ENCODE measurements around the gene ZNF93. TPM values are rescaled to one million over a fixed set of nuclear protein-coding genes. Genes with fewer than 3 reads are reported as not detected.
"Not testable (repeated sequence)": the region's sequence is repeated elsewhere in the genome, so short reads cannot be mapped to it uniquely, and the experiment has no call there.

Gene ZNF93
- total RNA-seq, 1 donor from 2014 or later: 3.2 TPM

- Histone ChIP-seq H3K27me3 (ENCODE audit: control insufficient read depth, insufficient read depth, low read length) (no peaks in the 10 kb centered on the region), H3K36me3 (ENCODE audit: control insufficient read depth, insufficient read depth, low read length) (no peaks in the 10 kb centered on the region), H3K4me3 (ENCODE audit: low read depth, low read length) (no peak overlapping the region)
- FAIRE-seq (no peak), DNase-seq (ENCODE audit: low read depth) (no peak)
- TF ChIP-seq CTCF (IDR thresholded peaks at IDR 0.05; ENCODE audit: insufficient read depth, low read length, severe bottlenecking): no peak
Measured at GRCh38 chr19:19955208-19955607, 54.5 kb downstream of the ZNF93 start.

GRCh38 chr19:19956434-19957075 lies 55.8 kb downstream of the ZNF93 start:
- Histone ChIP-seq H3K36me3 (ENCODE audit: control insufficient read depth, insufficient read depth, low read length) (no peaks in the 10 kb centered on the region), H3K27me3 (ENCODE audit: control insufficient read depth, insufficient read depth, low read length) (no peaks in the 10 kb centered on the region), H3K4me3 (ENCODE audit: low read depth, low read length) (no peak overlapping the region)
- TF ChIP-seq CTCF (IDR thresholded peaks at IDR 0.05; ENCODE audit: insufficient read depth, low read length, severe bottlenecking): no peak
- DNase-seq (ENCODE audit: low read depth): no peak
- FAIRE-seq: no peak

- not testable (repeated sequence) for H3K36me3 ChIP-seq (ENCODE audit: control insufficient read depth, insufficient read depth, low read length); H3K27me3 ChIP-seq (ENCODE audit: control insufficient read depth, insufficient read depth, low read length); FAIRE-seq; DNase-seq (ENCODE audit: low read depth); H3K4me3 ChIP-seq (ENCODE audit: low read depth, low read length)
Measured at GRCh38 chr19:19957766-19958165, 57.0 kb downstream of the ZNF93 start.

- H3K27me3 ChIP-seq (ENCODE audit: control insufficient read depth, insufficient read depth, low read length); H3K4me3 ChIP-seq (ENCODE audit: low read depth, low read length); FAIRE-seq; H3K36me3 ChIP-seq (ENCODE audit: control insufficient read depth, insufficient read depth, low read length): not testable (repeated sequence)
- peak; percentile 17 for DNase-seq (ENCODE audit: low read depth)
- TF ChIP-seq CTCF (IDR thresholded peaks at IDR 0.05; ENCODE audit: insufficient read depth, low read length, severe bottlenecking): peak; percentile 49
Measured at GRCh38 chr19:19959151-19959799, 58.5 kb downstream of the ZNF93 start.

GRCh38 chr19:19964416-19964815 lies 63.7 kb downstream of the ZNF93 start:
- no peak for TF ChIP-seq CTCF (IDR thresholded peaks at IDR 0.05; ENCODE audit: insufficient read depth, low read length, severe bottlenecking)
- DNase-seq (ENCODE audit: low read depth) (no peak), FAIRE-seq (no peak)
- Histone ChIP-seq H3K27me3 (ENCODE audit: control insufficient read depth, insufficient read depth, low read length) (no peaks in the 10 kb centered on the region), H3K36me3 (ENCODE audit: control insufficient read depth, insufficient read depth, low read length) (no peaks in the 10 kb centered on the region), H3K4me3 (ENCODE audit: low read depth, low read length) (no peak overlapping the region)

- H3K27me3 ChIP-seq (ENCODE audit: control insufficient read depth, insufficient read depth, low read length); H3K36me3 ChIP-seq (ENCODE audit: control insufficient read depth, insufficient read depth, low read length); H3K4me3 ChIP-seq (ENCODE audit: low read depth, low read length); DNase-seq (ENCODE audit: low read depth): not testable (repeated sequence)
- FAIRE-seq: peak; percentile 81
Measured at GRCh38 chr19:19966126-19966525, 65.4 kb downstream of the ZNF93 start.

GRCh38 chr19:19966862-19967261 lies 66.1 kb downstream of the ZNF93 start:
- no peak overlapping the region for H3K4me3 ChIP-seq (ENCODE audit: low read depth, low read length)
- peak; percentile 79 for FAIRE-seq
- TF ChIP-seq CTCF (IDR thresholded peaks at IDR 0.05; ENCODE audit: insufficient read depth, low read length, severe bottlenecking): no peak

More at GRCh38 chr19:19966862-19967261, 66.1 kb downstream of the ZNF93 start:
- no peaks in the 10 kb centered on the region for H3K27me3 ChIP-seq (ENCODE audit: control insufficient read depth, insufficient read depth, low read length)
- no peak for DNase-seq (ENCODE audit: low read depth)
- no peaks in the 10 kb centered on the region for H3K36me3 ChIP-seq (ENCODE audit: control insufficient read depth, insufficient read depth, low read length)

Data from bronchial epithelial cell (primary cell).